MM.1S (cell line): ENCODE measurements around the gene ITM2C.

Experiments
- DNase-seq: peaks from one replicate; pipeline ENCODE4 v3.0.0-alpha.2; 2015
- H2AFZ ChIP-seq: fragments of 300-600 bp; sonication (generic); 2 replicates; pipeline ENCODE4 v1.6.0; 2016; ENCODE audit warnings: antibody characterized with exemption, low read length
- H3F3A ChIP-seq: fragments of 300-600 bp; sonication (generic); 2 replicates; pipeline ENCODE4 v1.6.1; 2016; ENCODE audit warnings: mild to moderate bottlenecking, antibody characterized with exemption, low read length, moderate library complexity, mixed read lengths; ENCODE audit not compliant: insufficient read depth
- H3K27ac ChIP-seq: fragments of 300-600 bp; sonication (generic); 2 replicates; pipeline ENCODE4 v1.5.1; 2016; ENCODE audit warnings: mild to moderate bottlenecking, low read length
- H3K27me3 ChIP-seq: fragments of 300-600 bp; sonication (generic); replicated peaks from 2 replicates; pipeline ENCODE4 v1.6.0; 2016; ENCODE audit warnings: low read length; ENCODE audit not compliant: insufficient read depth
- H3K36me3 ChIP-seq: fragments of 300-600 bp; sonication (generic); replicated peaks from 2 replicates; pipeline ENCODE4 v1.6.1; 2016; ENCODE audit warnings: mild to moderate bottlenecking, low read length, mixed read lengths; ENCODE audit not compliant: insufficient read depth
- H3K4me1 ChIP-seq: fragments of 300-600 bp; sonication (generic); 2 replicates; pipeline ENCODE4 v1.6.1; 2016; ENCODE audit warnings: low read length, mixed read lengths
- H3K4me2 ChIP-seq: fragments of 300-600 bp; sonication (generic); 2 replicates; pipeline ENCODE4 v1.6.0; 2016; ENCODE audit warnings: low read depth, low read length
- H3K4me3 ChIP-seq: fragments of 300-600 bp; sonication (generic); 2 replicates; pipeline ENCODE4 v1.5.1; 2016; ENCODE audit warnings: low read length, mixed read lengths
- H3K79me2 ChIP-seq: fragments of 300-600 bp; sonication (generic); 2 replicates; pipeline ENCODE4 v1.6.1; 2016; ENCODE audit warnings: mixed run types, low read length, mixed read lengths
- H3K9ac ChIP-seq: fragments of 300-600 bp; sonication (generic); 2 replicates; pipeline ENCODE4 v1.6.1; 2016; ENCODE audit warnings: low read length, mixed read lengths
- H3K9me2 ChIP-seq: fragments of 300-600 bp; sonication (generic); replicated peaks from 2 replicates; pipeline ENCODE4 v1.6.1; 2016; ENCODE audit warnings: mild to moderate bottlenecking, low read length, mixed read lengths; ENCODE audit not compliant: insufficient read depth
- H3K9me3 ChIP-seq: fragments of 300-600 bp; sonication (generic); replicated peaks from 2 replicates; pipeline ENCODE4 v1.6.1; 2016; ENCODE audit warnings: mild to moderate bottlenecking, low read length, mixed read lengths; ENCODE audit not compliant: insufficient read depth
- H4K20me1 ChIP-seq: fragments of 300-600 bp; sonication (generic); 2 replicates; pipeline ENCODE4 v1.6.1; 2016; ENCODE audit warnings: mild to moderate bottlenecking, low read length, moderate library complexity, mixed read lengths; ENCODE audit not compliant: insufficient read depth
- CTCF ChIP-seq: fragments of 300-600 bp; sonication (generic); IDR thresholded peaks from 2 replicates; pipeline ENCODE4 v1.5.1; 2016; ENCODE audit warnings: antibody characterized with exemption, low read length, mixed read lengths
- EZH2 ChIP-seq: fragments of 300-600 bp; sonication (generic); optimal IDR thresholded peaks from 2 replicates; pipeline ENCODE3; 2017; ENCODE audit warnings: low read depth, mild to moderate bottlenecking, antibody characterized with exemption, low read length, mixed read lengths
- EZH2phosphoT487 ChIP-seq: fragments of 300-600 bp; sonication (generic); IDR thresholded peaks from 2 replicates; pipeline ENCODE4 v1.6.1; 2018; ENCODE audit warnings: antibody characterized with exemption, low read length

The ITM2C gene

GRCh38 chr2:230899287-230899686, 34.5 kb downstream of the ITM2C start:
- Histone ChIP-seq H3K36me3 (no peaks in the 10 kb centered on the region), H3K4me2 (no peak overlapping the region), H3K79me2 (no peaks in the 10 kb centered on the region), H3K9me3 (no peaks in the 10 kb centered on the region), H3K9me2 (no peaks in the 10 kb centered on the region), H3F3A (peaks cover 6% of the 10 kb centered on the region), H3K9ac (no peak overlapping the region), H3K27me3 (no peaks in the 10 kb centered on the region), H3K4me1 (peaks cover 28% of the 10 kb centered on the region), H3K4me3 (no peak overlapping the region), H4K20me1 (no peaks in the 10 kb centered on the region), H3K27ac (no peak overlapping the region), H2AFZ (no peak overlapping the region)
- no peak for DNase-seq
- TF ChIP-seq CTCF, result no peak
- no peak for TF ChIP-seq EZH2phosphoT487
- no peak for TF ChIP-seq EZH2

- Histone ChIP-seq H3K4me1 (peaks cover 23% of the 10 kb centered on the region), H3K27me3 (no peaks in the 10 kb centered on the region), H3F3A (peaks cover under 1% of the 10 kb centered on the region), H3K4me3 (no peak overlapping the region), H3K4me2 (no peak overlapping the region), H3K27ac (no peak overlapping the region), H3K9me3 (no peaks in the 10 kb centered on the region), H2AFZ (no peak overlapping the region), H4K20me1 (no peaks in the 10 kb centered on the region), H3K36me3 (no peaks in the 10 kb centered on the region), H3K79me2 (no peaks in the 10 kb centered on the region), H3K9ac (no peak overlapping the region), H3K9me2 (no peaks in the 10 kb centered on the region)
- no peak for DNase-seq
- TF ChIP-seq EZH2phosphoT487 (no peak), CTCF (no peak), EZH2 (no peak)
These were observed 35.0 kb downstream of the ITM2C start for GRCh38 chr2:230899786-230900185.

GRCh38 chr2:230900336-230900995, 35.7 kb downstream of the ITM2C start:
- Histone ChIP-seq H3F3A (no peaks in the 10 kb centered on the region), H3K9ac (no peak overlapping the region), H3K79me2 (no peaks in the 10 kb centered on the region), H3K27ac (no peak overlapping the region), H2AFZ (no peak overlapping the region), H3K9me2 (no peaks in the 10 kb centered on the region), H3K4me2 (no peak overlapping the region), H3K9me3 (no peaks in the 10 kb centered on the region), H3K4me3 (no peak overlapping the region), H3K36me3 (no peaks in the 10 kb centered on the region), H3K4me1 (peaks cover 19% of the 10 kb centered on the region), H3K27me3 (no peaks in the 10 kb centered on the region), H4K20me1 (no peaks in the 10 kb centered on the region)
- no peak for DNase-seq
- no peak for TF ChIP-seq EZH2
- no peak for TF ChIP-seq EZH2phosphoT487
- no peak for TF ChIP-seq CTCF
